Embryonic facial prominence (tissue), 1 donor: ENCODE data around the gene NEDD1.

Experiments used
- DNase-seq: peaks from one replicate; pipeline ENCODE4 v3.0.0-alpha.2; 2016; ENCODE audit errors: extremely low spot score

The NEDD1 gene

DNA sequence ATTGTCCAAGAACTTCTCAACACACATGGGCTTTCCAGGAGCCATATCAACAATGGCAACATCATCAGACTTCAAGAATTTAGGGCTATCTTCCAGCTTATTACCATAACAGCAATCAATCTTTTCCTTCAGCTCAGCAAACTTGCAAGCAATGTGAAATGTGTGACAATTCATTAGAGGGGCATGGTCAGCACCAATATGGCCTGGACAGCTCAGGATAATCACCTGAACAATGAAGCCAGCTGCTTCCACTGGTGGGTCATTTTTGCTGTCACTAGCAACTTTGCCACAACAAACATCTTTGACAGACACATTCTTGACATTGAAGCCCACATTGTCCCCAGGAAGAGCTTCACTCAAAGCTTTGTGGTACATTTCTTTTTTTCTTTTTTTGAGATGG lies 5.9 kb upstream of the NEDD1 start:
- DNase-seq = no peak

DNA sequence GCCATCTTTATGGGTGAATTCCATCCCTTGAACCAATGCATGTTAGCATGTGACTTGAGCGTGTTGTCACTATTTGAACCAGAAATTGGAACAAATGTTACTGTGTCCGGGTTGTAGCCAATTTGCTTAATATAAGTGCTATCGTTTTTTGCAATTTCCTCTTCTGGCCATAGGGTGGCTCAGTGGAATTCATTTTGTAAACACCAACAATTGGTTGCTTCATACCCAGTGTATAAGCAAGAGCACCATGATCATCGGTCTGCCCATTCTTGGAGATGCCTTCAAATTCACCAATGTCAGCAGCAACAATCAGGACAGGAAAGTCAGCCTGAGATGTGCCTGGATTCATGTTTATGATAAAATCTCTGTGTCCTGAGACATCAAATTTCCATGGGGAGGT lies 5.0 kb upstream of the NEDD1 start:
- no peak for DNase-seq

DNA sequence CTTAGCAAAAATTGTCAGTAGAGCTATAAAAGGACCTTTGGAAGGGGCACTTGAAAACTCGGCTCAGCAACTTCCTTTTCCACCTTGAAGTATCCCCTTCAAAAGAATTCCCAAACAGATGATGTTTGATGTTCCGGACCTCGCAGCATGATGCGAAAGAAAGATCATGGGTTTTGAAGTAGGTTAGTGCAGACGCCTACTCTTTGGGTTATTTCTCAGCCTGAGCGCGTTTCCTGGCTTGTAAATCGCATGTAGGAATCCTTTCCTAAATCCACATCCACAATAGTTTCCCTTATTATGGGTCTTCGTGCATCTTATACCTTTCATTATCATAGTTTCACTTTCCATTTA lies 584 bp upstream of the NEDD1 start:
- no peak for DNase-seq

DNA sequence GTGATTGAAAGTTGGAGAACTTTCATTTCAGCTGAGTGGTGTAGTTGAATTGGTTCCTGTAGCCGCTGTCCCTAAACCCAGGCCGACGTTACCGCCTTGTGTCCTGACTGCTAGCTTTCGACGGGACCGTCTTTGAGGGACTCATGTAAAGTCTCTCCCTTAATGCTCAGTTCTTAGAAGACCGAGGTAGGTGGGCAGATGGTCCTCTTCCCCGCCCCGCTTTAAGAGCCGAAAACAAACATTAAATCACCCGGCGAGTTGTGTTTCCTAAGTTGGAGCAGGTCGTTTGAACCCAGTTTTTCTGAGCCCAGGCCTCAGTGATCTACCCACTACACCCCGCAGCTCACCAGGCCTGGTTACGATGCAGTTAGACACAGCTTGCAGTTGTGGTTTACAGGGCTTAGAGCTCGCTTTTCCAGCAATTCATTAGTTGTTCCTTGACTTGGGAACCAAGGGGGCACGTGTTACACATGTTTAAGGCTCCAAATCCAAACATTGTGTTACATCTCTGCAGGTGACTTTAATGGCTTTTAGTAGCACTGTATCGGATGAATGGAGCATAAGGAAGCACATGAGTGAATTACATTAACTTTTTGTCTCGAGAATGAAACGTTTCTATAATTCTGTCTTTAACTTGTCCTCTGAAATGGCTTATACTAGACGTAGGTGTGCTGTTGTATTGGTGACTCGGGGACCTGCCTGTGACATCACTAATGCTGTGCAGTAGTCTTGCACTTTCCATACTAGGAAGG lies 790 bp downstream of the NEDD1 start:
- no peak for DNase-seq

DNA sequence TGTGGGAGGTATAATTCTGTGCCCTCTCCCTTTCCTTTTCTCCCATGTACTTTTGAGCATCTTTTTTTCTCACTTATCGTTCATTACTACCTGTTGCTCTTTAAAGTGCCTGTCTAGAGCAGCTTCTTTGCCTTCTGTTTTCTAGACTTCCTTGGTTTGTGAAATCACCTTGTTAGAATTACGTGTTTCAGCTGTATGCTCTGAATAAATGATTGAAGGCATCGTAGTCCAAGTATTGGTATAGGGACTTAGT lies 1.3 kb downstream of the NEDD1 start:
- no peak for DNase-seq

DNA sequence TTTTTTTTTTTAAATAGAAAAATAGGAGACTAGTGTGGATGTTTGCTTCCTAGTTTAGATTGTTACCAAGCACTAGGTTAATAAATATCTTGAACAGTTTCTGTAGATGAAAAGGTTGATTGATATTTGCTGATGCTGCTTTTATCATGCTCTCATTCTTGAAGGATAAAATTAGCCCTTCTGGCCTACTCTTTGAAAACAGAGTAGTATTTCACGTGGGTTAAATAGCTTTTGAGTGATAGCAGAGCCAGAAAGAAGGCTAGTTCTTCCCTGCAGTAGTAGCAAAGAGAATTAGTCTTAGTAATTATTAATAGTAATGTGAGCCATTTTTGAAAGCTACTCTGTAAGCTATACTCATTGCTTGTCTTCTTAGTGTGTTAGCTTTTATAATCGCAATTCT lies 5.2 kb downstream of the NEDD1 start:
- DNase-seq = no peak

DNA sequence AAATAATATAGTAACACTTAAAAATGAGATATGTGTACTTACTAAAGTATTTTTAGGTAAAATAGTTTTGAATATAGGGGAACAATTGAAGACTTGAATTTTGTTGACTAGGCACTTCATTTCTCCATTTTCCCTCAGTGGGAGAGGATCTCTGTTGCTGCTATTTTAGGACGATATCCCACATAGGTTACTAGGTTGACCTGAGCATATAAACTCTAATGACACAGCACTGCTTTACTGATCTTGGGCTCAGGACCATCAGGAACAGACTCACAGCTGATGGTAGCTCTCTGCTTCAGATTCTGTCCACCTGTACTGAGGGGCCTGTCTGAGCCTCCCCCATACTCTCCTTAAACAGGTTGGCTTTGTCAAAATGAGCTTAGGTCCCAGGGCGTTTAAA lies 5.9 kb downstream of the NEDD1 start:
- no peak for DNase-seq

DNA sequence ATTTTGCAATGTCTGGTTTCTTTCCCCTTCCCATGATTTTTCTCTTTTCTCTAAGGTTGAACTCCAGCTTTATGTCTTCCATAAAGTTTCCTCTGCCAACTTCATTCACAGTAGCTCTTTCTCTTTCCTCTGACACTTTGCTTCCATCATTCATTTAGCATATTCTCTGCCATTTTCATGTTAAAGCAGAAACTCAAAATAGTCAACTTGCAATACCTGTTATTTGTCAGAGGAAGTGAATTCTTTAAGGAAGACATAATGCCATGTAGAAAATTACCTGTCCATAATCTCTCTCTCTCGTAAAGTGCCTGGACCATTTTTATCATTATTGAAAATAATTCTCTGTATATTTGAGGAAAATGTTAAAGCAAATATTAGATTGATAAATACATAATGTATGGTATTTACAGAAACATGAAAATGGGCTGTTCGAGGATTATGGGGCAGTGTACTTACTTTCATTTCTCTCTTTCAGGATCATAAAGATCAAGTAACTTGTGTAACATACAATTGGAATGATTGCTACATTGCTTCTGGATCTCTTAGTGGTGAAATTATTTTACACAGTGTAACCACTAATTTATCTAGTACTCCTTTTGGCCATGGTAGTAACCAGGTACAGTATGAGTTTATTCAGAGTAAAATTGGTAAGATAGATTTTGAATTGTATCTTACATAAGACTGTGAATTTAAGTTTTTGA lies 12.6 kb downstream of the NEDD1 start:
- no peak for DNase-seq

DNA sequence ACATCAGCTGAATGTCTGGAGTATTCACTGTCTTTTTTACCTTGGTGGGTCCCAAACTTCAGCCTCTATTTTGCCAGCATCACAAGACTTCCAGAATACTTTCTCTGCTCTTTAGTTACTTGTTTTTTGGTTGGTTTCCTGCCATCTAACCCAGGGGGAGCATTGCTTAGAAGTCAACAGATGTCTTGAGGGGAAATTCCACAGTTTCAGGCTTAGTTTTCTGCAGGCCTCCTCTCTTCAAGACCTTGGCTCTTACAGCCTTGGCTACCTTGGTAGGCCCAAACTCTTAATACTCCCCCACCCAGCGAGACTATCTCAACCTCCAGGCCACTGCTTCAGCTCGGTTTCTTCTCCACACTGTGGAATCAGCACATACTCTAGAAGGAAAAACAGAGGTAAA lies 41.7 kb downstream of the NEDD1 start:
- no peak for DNase-seq

DNA sequence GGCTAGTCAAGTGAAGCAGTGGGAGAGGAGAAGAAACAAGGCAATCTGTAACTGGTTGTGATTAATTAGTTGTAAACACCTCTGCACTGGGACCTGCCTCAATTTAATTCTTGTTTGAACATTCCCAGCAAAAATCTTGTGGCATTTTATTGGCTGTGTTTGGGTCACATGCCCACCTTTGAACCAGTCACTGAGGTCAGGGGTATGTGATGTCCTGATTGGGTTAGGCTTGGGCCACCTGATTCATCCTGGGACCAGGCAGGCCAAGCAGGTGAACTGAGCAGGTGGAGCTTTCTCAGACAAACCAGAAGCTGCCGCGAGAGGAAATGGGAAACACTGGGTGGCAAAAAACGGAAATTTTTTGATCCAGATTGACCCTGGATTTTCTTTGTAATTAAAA lies 72.5 kb downstream of the NEDD1 start:
- DNase-seq = no peak

DNA sequence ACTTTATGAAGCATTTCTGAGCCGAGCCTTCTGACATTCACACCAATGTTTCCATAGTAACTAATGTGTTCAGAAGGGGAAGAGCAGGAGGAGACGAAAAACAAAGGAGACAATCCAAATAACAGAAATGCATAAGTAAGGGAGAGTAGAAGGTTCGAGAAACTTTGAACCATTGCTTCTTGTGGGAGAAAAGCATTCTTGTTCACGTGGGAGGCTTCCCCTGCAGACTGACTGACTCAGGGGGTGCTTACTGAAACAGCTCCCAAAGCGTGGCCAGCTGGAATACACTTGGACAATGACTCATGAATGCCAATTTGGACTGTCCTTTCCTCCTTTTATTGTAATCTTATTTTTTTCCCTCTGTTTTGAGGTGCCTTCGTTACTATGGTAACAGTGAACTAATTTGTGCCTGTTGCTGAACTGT lies 73.9 kb downstream of the NEDD1 start:
- DNase-seq = no peak

DNA sequence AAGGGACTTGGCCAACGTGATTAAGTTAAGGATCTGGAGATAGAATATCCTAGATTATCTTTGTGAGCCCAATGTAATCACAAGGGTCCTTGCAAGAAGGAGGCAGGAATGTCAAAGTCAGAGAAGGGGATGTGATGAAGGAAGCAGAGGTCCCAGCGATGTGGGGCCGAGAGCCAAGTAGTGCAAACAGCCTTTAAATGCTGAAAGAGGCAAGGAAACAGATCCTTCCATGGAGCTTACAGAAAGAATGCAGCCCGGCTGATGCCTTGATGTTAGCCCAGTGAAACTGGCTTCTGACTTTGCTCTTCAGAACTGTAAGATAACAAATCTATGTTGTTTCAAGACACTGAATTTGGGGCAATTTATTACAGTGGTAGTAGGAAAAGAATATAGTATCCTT lies 74.9 kb downstream of the NEDD1 start:
- DNase-seq = no peak

DNA sequence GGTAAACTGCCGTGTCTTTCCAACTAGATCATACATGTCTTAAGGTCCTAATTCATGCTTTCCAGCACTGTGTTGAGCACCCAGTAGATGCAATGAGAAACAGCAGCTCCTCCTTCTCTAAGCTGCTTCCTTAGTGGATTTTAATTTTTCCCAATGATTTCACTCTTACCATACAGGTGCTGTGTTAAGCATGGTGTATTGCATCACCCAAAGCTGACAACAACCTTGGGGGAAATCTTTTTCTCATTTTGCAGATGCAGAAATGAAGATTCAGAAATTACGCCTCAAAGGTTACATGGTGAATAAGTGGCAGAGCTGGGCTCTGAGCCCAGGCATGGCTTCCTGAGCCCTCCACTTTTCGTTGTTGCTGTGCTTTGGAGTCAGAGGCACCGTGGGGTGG lies 75.6 kb downstream of the NEDD1 start:
- DNase-seq = no peak

DNA sequence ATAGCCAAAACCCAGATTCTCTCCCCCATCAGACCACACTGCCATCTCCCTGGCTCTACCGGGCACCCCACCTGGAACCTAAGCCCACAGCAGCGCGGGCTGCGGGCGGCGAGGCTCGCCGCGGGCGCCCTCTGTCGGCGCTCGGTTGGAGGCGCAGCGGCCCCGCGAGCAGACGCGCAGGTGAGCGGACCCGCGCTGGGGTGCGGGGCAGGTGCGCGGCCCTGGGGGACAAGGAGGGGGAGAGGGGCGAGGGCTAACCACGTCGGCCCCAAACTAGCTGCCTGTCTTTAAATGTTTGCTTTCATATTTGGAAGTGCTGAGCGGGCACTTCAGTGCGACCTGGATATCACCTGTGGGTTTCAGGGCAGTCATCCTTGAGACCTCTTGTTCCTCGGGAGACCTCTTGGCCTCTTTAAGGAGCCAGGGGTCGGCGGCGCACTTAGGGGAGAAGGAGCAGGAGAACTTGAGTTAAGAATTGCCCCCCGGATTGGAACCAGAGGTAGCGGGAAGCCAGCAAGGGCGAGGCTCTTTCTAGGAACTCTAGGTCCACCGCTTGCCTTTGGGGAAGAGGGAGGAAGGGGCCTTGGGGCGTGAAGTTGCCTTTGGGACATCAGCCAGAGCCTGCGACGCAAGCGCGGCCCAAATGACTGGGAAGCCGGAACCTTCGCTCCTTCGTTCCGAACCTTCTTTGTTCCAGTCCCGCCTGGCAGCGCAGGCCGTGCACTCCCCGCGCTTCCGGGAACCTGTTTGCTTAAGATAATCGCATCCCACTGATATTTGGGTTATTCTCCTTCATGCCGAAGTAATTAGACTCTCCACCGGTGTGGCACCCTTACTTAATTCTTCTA lies 78.7 kb downstream of the NEDD1 start:
- no peak for DNase-seq

DNA sequence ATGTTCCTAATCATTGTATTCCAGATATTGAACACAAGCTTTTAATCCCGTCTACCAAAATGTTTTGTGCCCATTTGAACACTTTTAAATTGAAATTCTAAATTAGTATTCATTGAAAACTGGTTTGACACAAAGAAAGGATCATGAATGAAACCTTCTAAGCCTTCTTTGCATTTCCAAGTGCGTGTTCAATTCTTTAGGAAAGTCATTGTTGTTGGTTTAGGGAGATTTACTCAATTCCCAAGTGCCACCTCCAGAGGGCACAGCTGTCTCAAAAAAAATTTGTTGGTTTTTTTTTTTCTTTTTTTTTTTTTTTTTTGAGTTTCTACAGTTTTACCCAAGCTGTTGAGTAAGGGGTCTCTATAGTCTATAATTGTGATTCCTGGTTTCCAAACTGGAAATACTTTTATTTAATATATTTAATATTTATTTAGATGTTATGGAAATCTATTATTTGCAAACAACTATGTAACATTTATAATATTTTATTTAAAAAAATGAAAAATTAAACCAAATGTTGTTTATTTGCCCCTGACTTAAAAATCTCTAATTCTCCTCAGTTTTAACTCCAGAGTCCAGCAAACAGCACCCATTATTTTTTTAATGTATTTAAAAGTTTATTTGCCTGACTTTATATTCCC lies 79.9 kb downstream of the NEDD1 start:
- DNase-seq = no peak

DNA sequence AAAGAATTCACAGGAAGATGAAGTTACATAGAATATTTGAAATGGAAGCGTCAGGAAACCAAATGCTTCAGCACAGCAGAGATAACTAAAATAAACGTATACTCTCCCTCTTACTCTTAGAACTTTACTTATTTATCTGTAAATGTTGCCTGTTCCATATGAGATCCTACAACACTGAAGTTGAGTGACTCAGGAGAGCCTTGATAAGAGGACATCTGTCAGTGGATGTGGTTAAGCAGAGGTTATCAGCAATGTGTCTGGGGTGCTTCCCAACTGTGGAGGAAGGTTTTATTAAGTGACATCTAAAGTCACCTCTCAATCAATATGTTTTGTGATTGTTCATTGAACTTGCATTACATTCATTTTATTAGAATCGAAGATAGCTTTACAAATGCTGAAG lies 81.9 kb downstream of the NEDD1 start:
- DNase-seq = no peak

DNA sequence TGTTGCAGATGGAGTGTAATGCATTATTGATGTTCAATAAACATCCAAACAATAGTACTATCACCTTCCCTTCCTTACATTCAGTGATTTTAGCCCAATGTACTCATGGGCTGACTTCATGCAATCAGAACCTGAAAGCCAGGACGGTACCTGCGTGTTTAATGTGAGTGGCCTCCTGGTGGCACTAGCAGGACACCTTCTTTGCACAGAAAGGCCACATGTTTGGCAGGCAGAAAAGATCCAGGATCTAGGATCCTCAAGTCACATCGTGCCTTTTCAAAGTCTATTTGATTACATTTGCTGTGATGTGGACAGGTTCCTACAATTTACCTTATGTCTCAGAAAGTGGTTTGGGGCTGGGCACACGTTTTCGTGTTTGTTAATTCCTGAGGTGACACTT lies 82.9 kb downstream of the NEDD1 start:
- DNase-seq = no peak

DNA sequence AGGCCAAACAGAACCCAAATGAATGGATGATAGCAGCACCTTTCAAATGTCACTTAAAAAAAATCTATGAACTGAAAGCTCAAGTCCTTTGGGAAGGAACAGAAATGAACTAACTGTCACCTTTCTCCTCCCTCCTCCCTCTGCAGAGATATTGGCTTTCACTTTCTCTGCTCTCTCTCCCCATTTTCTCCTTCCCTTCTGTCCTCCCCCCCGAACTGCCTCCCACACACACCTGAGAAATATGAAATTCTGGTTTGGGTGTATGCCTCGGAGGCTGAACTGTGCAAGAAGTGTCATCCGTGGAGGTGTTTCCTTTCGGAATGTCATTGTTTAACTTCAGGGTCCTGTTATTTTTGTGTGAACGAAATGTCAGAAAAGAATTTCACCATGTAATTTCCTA lies 87.8 kb downstream of the NEDD1 start:
- DNase-seq = no peak

DNA sequence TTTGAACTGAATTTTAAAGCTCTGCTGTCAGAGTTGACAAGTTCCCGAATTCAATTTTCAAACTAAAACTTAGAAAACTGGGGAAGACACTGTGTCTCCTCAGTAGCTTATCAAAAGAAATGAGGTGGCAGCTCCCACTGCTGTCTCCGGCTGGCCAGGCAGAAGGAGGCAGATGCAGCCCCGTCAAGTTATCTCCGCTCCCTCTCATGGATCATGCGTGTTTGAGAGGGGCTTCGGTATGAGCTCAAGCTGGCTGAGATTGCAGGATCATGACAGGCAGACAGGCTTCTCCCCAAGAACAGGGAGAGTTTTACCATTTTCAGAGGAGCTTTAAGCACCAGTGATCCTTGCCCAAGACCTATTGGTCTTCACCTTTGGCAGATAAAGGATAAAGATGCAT lies 88.8 kb downstream of the NEDD1 start:
- no peak for DNase-seq

DNA sequence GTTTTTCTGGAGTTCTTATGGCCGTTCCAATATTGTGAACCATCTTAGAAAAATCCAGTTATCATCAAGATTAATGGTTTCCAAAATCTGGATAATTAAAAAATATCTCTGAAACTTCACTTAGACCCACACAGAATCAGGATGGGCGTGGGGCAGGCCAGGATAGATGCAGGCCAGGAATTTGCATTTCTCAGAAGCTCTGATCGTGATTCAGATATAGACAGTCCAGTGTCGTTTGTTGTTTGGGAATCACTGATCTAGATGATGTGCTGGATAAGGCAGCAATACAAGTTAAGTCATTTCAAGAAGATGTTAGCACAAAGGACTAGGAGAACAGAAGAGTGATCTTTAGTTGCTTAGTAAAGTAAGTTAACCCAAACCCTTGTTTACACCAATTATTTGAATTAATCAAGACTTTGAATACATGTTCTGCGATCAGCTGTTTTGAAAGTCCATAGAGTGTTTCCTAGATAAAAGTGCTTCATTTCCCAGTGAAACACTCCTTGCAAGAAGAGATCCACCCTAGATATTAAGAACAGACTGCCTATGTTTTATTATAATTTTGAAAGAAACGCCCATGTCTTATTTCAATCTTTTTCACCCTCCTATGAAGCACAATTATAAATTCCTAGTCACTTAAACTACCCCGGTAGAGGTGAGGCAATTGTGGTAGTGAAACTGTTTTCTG lies 90.9 kb downstream of the NEDD1 start:
- no peak for DNase-seq

DNA sequence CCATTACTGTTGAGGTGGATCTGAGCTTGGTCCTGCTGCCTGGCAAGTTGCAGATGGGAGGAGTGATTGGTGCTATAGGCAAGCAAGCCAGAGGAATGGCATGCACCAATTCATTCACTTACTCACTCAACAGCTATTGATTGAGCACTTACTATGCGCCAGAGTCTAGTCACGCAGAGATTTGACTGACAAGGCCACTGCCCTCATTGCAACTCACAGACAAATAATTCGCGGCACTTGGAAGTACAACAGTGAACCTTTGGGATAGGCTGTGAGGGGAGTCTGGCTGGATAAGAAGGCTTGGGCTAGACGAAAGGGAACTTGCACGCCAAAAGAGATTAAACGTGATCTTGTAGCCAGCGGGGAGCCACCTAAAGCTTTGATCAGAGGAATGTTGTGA lies 96.2 kb downstream of the NEDD1 start:
- no peak for DNase-seq
